ENCODE data around the gene KRT32.

- TF ChIP-seq CTCF (IDR thresholded peaks at IDR 0.05): no peak
- no peak for TF ChIP-seq POLR2A (IDR thresholded peaks at IDR 0.05)
Measured at GRCh38 chr17:41456204-41456603, 11.0 kb downstream of the KRT32 start.
